HepG2 (cell line): ENCODE measurements around the gene TOR2A. TPM values are rescaled to one million over a fixed set of nuclear protein-coding genes. Genes with fewer than 3 reads are reported as not detected.

Source experiments
- HDAC1 ChIP-seq: sonication (generic); formaldehyde crosslinking; IDR thresholded peaks from 2 replicates; pipeline ENCODE4 v1.5.1; 2020; ENCODE audit warnings: mild to moderate bottlenecking, missing genetic modification reagents
- HNRNPLL ChIP-seq: fragments of 200-400 bp; formaldehyde crosslinking; IDR thresholded peaks from 2 replicates; pipeline ENCODE4 v1.6.1; 2017; ENCODE audit warnings: mild to moderate bottlenecking, low read depth, low read length; ENCODE audit not compliant: poor library complexity, severe bottlenecking
- HOXA5 ChIP-seq: sonication (generic); formaldehyde crosslinking; IDR thresholded peaks from 2 replicates; pipeline ENCODE4 v1.4.0; 2020; ENCODE audit warnings: missing genetic modification reagents
- IRF2 ChIP-seq: IDR thresholded peaks from 2 replicates; pipeline ENCODE4 v1.6.1; 2018; ENCODE audit warnings: missing genetic modification reagents, missing compliant biosample characterization
- IRX3 ChIP-seq: sonication (generic); formaldehyde crosslinking; IDR thresholded peaks from 2 replicates; pipeline ENCODE4 v1.8.1; 2023; ENCODE audit warnings: mild to moderate bottlenecking, low read depth, missing genetic modification reagents, borderline replicate concordance
- MXI1 ChIP-seq: IDR thresholded peaks from 3 replicates; pipeline ENCODE4 v1.6.1; 2012; ENCODE audit warnings: low read depth, low read length, inconsistent platforms, borderline replicate concordance
- NFAT5 ChIP-seq: sonication (generic); formaldehyde crosslinking; IDR thresholded peaks from 2 replicates; pipeline ENCODE4 v1.4.0; 2020; ENCODE audit warnings: missing genetic modification reagents
- RCOR2 ChIP-seq: IDR thresholded peaks from 2 replicates; pipeline ENCODE4 v1.6.1; 2016; ENCODE audit warnings: missing biosample characterization, missing genetic modification reagents
- RFXAP ChIP-seq: sonication (generic); formaldehyde crosslinking; IDR thresholded peaks from 2 replicates; pipeline ENCODE4 v1.4.0; 2020; ENCODE audit warnings: missing genetic modification reagents, borderline replicate concordance
- SIN3A ChIP-seq: IDR thresholded peaks from 2 replicates; pipeline ENCODE4 v1.6.1; 2011; ENCODE audit warnings: low read depth, mild to moderate bottlenecking, control low read depth, low read length, borderline replicate concordance
- SRY ChIP-seq: sonication (generic); formaldehyde crosslinking; IDR thresholded peaks from 2 replicates; pipeline ENCODE4 v1.8.0; 2022; ENCODE audit warnings: mild to moderate bottlenecking, missing genetic modification reagents
- STAG1 ChIP-seq: sonication (generic); formaldehyde crosslinking; IDR thresholded peaks from 2 replicates; pipeline ENCODE4 v1.4.0; 2020; ENCODE audit warnings: missing genetic modification reagents
- TFDP2 ChIP-seq: sonication (generic); formaldehyde crosslinking; IDR thresholded peaks from 2 replicates; pipeline ENCODE4 v1.4.0; 2020; ENCODE audit warnings: missing genetic modification reagents
- ZBTB42 ChIP-seq: sonication (generic); formaldehyde crosslinking; IDR thresholded peaks from 2 replicates; pipeline ENCODE4 v1.5.0; 2020; ENCODE audit warnings: mild to moderate bottlenecking, missing genetic modification reagents
- ZFYVE20 ChIP-seq: sonication (generic); formaldehyde crosslinking; IDR thresholded peaks from 2 replicates; pipeline ENCODE4 v1.8.0; 2023; ENCODE audit warnings: low read depth, mild to moderate bottlenecking, moderate library complexity, missing genetic modification reagents, borderline replicate concordance
- ZNF576 ChIP-seq: sonication (generic); formaldehyde crosslinking; IDR thresholded peaks from 2 replicates; pipeline ENCODE4 v1.4.0; 2020; ENCODE audit warnings: mild to moderate bottlenecking, missing genetic modification reagents
- ZNF639 ChIP-seq: conservative IDR thresholded peaks from 2 replicates; pipeline ENCODE4 v1.6.1; 2018; ENCODE audit warnings: missing genetic modification reagents
- ZNF670 ChIP-seq: sonication (generic); formaldehyde crosslinking; IDR thresholded peaks from 2 replicates; pipeline ENCODE4 v1.8.0; 2022; ENCODE audit warnings: mild to moderate bottlenecking, missing genetic modification reagents, borderline replicate concordance
- ZNF704 ChIP-seq: sonication (generic); formaldehyde crosslinking; IDR thresholded peaks from 2 replicates; pipeline ENCODE4 v1.8.1; 2023; ENCODE audit warnings: mild to moderate bottlenecking, inconsistent platforms, moderate library complexity, missing genetic modification reagents, borderline replicate concordance
- polyA plus RNA-seq, 8 experiments: library from polyadenylated mRNA; depleted of rRNA in 3 of 8; stranded (reverse) in 7 of 8; unstranded in 1 of 8; fragments of >200 nt; fragmentation: Illumina TruSeq in 4 of 8; extraction: Trizol in 4 of 8; gene quantifications; 2 replicates each; pipeline versions ENCODE4 v1.2.1 to v1.2.3, GENCODE V29; 2011 to 2016; ENCODE audit warnings: low read depth in 4 of 8, missing spikeins in 1 of 8, mixed read lengths in 1 of 8; ENCODE audit not compliant: insufficient read depth in 1 of 8
- total RNA-seq, 5 experiments: library from RNA; depleted of rRNA; stranded (reverse); fragments of >200 nt; fragmentation: Illumina TruSeq; extraction: Trizol; gene quantifications; 2 replicates each; pipeline ENCODE4 v1.2.3, GENCODE V29; 2016; ENCODE audit warnings: low read depth in 1 of 5

TOR2A gene
- total and polyA plus RNA-seq, 2 of the 13 experiments (the other 11 are each of a cell fraction or from before 2014, with no cell fraction given): 3.5 to 7.2 TPM

GRCh38 chr9:127715470-127716337 is 19.4 kb downstream of the TOR2A start, which contains the start of the genes PTRH1 and TTC16 (continued):
- TF ChIP-seq RFXAP (CRISPR knock-in tag) (peak; percentile 88), HNRNPLL (peak; percentile 38), ZNF704 (0 out of 2 replicates have a peak, but pooled peaks have one; percentile 42), HOXA5 (CRISPR knock-in tag) (peak; percentile 62; the same call in 1 of the 2 replicates), STAG1 (no peak; the same call in 1 of the 2 replicates), ZNF670 (no peak), HDAC1 (peak; percentile 97), ZNF639 (CRISPR knock-in tag) (0 out of 2 replicates have a peak, but pooled peaks have one; percentile 34), ZNF576 (CRISPR knock-in tag) (no peak), SRY (CRISPR knock-in tag) (peak; percentile 32; the same call in 1 of the 2 replicates), NFAT5 (no peak), IRF2 (CRISPR knock-in tag) (no peak), ZFYVE20 (CRISPR knock-in tag) (no peak), TFDP2 (CRISPR knock-in tag) (peak; percentile 45; the same call in 1 of the 2 replicates), ZBTB42 (CRISPR knock-in tag) (no peak), MXI1 (peak; percentile 67; the same call in 1 of the 3 replicates), IRX3 (no peak), RCOR2 (CRISPR knock-in tag) (no peak), SIN3A (peak; percentile 95; the same call in 1 of the 2 replicates)
